ENCODE results near the gene DBN1.

DBN1 gene

GRCh38 chr5:177472460-177473442 lies 683 bp downstream of the DBN1 start:
- DNase-seq = peak in 1 of 14 donors; percentile 37

GRCh38 chr5:177471610-177472356 lies 1.7 kb downstream of the DBN1 start:
- peak in 1 of 14 donors; percentile 7 for DNase-seq

DNA sequence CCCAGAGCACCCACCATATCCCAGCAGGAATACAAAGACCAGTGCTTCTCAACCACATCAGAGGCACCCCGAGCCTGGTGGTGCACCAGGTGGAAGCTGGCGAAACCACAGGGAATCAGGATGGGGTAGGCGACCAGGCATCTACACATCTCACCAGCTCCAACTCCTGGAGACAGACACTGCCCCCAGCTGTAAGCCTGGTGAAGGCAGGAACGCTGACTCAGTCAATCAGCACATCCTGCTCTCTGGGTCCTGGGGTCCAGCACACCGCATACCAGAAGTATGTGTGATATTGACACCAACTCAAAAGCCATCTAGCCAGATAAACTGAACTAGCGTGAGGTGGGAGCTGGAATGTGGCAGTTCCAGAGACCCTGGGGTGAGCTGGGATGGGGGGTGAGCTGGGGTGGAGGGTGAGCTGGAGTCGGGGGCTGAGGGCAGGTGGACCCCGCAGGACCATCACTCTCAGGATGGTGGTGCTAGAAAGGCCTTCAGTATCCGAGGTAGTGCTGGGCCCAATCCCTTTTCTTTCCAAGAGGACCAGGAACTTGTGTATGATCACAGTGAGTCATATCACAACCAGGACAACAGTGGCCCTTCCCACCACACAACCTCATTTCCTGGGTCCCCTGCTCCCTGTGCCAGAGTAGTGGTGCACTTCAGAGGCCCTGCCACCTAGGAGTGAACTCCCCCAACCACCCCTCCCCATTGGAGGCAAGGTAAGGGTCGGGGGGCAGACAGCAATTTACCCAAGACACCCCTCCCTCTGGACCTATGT lies 2.5 kb downstream of the DBN1 start:
- DNase-seq = no peak

DNA sequence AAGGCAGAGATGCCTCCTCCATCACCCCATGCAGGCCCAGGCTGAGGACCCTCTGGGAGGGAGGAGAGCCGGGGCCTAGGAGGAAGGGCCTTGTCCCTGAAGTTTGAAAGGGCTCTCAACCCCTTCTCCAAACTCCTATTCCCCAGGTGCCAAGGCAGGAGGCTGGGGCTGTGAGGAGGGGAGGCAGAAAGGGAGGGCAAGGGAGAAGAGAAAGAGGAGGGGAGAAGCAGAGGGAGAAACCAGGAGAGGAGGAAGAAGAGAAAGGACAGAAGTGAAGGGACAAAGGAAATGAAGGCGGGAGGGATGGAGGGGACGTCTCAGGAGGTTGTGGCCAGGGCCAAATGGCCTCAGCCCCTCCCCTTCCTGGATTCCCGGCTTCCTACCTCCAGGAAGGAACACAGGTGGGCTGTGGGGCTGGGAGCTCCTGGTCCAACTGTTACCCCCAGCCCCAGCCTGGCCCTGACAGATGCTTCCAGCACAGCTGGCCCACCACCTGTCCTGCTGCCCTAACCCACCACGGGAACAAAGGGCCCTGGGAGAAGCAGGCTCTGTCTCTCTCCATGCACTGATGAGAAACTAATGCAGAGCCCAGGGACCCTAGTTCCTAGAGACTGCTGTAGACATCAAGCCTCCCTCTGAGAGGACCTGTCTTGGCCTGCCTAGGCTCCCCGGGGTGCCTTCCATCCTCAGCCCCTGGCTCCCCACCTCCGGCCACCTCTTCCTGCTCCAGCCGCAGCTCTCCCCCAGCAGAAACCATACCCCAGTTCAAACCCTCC lies 3.5 kb downstream of the DBN1 start:
- DNase-seq = no peak

DNA sequence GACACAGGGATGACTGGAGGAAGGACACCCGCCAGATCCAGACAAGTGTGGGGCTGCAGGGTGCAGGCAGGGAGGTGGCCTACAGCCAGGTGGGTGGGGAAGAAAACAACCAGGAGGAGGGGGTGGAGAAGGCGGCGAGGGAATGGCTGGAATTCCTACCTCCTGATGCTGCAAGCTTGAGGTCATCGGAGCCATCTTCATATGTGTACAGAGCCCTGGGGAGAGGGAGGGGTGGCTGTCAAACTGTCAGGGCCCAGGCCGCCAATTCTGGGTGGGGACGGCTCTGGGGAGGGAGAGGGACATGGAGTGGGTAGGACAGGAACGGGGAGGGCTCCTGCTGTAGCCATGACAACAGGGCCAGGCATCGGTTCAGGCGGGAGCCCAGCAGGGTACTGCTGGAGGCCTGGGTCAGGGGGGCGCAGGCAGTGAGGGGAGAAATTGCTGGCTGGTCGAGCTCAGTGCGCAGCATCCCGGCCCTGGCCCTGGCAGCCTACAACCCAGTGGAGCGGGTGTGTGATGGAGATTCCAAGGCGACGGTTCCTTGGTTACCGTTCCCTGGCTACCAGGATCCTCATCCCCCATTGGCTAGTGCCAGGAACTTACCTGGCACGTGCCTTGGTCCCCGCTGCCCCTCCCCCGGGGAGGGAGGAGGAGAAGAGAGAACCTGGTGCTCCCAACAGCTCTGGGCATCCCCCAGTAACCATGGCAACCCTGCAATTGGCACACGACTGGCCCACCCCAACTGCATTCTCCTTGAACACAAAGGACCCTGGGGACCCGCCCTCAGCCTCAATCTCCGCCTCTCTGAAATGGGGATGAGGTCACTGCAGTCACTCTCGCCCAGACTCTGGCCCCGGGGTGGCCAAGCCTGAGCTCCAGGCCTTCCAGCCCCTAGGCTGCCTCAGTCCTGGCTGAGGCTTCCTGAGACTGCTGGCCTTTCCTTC lies 4.5 kb downstream of the DBN1 start:
- peak in 2 of 14 donors; percentile 9 to 81 for DNase-seq

DNA sequence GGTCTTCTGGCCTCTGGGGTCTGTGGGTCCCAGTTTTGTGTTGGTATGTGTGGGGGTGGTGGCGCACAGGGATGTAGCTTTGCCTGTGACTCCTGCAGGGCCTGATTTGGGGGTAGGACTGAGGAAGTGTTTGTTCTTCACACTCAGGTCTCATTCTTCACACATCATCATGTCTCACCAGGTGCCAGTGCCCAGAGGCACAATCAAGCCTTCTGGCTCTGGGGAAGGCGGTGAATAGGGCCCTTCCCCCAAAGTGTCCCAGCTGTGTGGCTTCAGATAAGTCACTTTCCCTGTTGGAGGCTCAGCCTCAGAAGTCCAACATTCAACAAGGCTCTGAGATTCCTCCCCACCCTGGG lies 5.1 kb downstream of the DBN1 start:
- no peak for DNase-seq

DNA sequence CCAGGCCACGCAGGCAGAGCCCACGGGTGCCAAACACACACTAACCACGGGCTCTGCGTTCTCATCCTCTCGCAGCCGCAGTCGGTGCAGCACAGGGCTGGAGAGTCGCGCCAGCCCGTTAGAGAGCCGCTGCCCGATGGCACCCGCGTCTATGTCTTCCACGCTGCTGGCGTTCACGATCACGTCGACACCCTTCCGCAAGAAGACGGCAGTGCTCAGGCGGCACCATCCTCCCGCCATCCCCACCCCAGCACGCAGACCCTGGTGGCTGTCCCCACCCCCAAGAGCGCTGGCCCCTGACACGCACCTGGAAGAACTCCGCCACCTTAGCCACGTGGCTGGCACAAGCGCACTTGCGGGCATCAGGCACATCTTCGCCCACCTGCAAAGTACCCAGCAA lies 6.0 kb downstream of the DBN1 start:
- no peak for DNase-seq

DNA sequence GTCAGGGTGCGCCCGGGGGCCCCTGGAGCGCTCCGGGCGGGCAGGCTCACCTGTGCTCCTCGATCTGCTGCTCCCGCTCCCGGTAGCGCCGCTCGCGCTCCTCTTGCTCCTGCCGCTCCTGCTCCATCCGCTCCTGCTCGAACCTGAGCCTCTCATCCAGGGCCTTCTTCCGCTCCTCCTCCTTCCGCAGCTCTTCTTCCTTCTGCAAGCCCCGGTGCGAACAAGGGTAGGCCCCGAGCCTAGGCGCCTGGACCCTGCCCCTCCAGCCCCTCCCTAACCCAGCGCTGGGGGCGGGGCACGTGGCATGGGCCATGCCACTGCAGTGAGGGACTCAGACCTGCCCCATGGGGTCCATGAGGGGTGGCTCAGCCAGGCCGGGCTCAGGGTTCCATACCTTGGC lies 6.6 kb downstream of the DBN1 start:
- DNase-seq = no peak

- no peak for DNase-seq
These were observed 8.4 kb downstream of the DBN1 start for GRCh38 chr5:177465044-177465443.

- DNase-seq = no peak
These were observed 11.3 kb downstream of the DBN1 start for GRCh38 chr5:177462021-177462670.

GRCh38 chr5:177459819-177460628 lies 13.4 kb downstream of the DBN1 start:
- DNase-seq = no peak

DNA sequence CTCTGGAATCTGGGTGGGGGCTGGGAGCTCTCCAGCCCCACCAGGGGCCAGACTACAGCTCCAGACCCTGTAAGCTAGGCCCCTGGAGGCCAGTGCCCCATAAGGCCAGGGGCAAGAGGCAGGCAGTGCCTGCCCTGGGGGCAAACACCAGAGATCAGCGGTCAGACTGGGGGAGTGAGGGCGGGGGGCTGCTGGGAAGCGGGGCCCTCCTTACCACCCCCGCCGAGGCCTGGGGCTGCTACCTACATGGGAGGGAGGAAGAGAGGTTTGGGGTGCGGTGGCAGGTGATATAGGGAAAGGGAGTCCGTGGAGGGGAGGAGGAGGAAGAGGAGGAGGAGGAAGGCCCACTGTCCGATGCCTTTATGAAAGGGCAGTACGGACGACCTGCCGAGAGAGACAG lies 14.1 kb downstream of the DBN1 start:
- DNase-seq = no peak

GRCh38 chr5:177458912-177459350 lies 14.5 kb downstream of the DBN1 start:
- DNase-seq = no peak

DNA sequence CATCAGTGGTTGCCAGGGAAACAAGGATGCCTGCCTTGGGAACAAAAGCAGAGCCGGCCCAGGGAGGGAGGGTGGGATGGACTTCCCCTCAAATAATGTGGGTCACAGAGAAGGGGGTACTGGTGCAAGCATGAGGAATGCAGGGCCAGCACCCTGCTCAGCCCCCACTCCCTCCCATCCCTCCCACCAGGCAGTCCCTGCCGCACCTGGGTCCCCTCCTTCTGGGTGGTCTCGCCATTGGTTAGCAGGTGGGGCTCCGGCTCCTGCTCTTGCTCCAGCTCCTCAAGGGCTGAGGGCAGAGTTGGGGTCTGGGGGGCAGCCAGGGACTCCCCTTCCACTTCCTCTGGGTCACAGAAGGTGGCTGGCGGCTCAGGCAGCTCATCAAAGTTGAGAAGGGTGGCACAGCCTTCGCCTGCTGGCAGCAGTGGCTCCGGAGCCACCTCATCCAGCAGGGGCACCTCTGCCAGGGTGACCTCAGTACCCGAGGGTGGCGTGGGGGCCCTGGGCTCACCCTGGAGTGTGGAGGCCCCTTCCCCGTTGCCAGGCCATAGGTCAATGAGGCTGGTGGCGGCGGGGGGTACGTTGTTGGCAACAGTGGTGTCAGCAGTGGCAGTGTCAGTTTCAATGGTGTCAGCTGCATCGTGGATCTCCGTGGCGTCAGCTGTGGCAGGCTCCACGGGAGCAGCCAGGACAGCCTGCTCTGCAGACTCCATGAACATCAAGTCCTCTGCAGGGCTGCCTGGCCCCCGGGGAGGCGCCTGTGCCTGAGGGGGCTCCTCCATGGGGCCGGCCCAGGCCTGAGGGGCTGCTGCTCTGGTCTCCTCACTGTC lies 15.4 kb downstream of the DBN1 start:
- DNase-seq = peak in 1 of 14 donors; percentile 25

DNA sequence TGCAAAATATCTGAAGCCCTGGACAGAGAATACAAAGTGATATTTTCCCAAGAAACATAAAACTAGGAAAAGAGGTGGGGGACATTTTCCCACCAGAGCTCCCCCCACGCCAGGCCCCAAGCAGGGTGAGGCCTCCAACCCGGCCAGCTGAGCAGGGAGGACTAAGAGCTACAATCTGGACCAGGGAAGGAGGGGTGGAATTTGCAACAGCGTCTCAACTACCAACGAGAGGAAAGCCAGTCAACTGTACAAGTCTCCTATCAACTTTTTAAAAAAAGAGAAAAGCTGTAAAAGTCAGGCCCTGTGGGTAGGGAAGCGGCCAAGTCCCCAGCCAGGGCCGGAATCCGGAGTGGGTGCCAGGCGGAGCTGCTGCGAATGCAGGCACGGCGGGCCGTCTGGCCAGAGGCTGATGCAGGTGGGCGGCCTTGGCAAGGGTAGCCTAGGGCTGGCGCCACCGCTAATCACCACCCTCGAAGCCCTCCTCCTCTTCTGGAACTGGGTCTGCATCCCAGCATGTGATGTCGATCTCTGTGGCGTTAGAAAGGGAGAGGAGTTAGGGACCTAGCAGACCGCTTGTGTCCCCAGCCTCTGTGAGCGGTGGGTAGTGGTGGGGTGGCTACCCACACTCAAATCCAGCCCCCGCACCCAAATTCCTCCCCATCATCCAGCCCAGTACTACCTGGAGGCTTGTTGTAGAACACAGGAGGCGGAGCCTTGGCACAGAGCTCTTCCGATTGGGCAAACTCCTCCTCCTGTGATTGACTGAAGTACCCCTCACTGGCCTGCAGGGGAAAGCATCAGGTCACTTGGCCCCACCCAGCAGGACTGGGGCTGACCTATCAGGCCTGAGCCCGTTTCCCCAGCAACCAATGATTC lies 16.2 kb downstream of the DBN1 start:
- DNase-seq = peak in 12 of 14 donors; percentile 33 to 98 (median 67)

- no peak for DNase-seq
These were observed 16.9 kb downstream of the DBN1 start for GRCh38 chr5:177456591-177456964.

All from C1 segment of cervical spinal cord (tissue), 14 donors.